GM19238 (cell line): Measurements from ENCODE around the gene ENOX2.
A peak's percentile ranks its signal among the peaks of the same experiment; 100 is the strongest.
"Not testable (repeated sequence)": the region's sequence is repeated elsewhere in the genome, so short reads cannot be mapped to it uniquely, and the experiment has no call there.

Experiments
- DNase-seq: peaks from one replicate; pipeline ENCODE4 v3.0.0; 2011; ENCODE audit warnings: low spot score; ENCODE audit not compliant: insufficient read length

The ENOX2 gene

GRCh38 chrX:130902783-130903613 lies at the start of gene ENOX2:
Gene ENOX2, minus strand, starts transcription at chrX:130903209. Its CDS starts 199,993 bp downstream, at chrX:130703216.
- peak; percentile 69 for DNase-seq

GRCh38 chrX:130952266-130953043 lies 49.4 kb upstream of the ENOX2 start:
- no peak for DNase-seq

- no peak for DNase-seq
Measured at GRCh38 chrX:130944230-130944629, 41.2 kb upstream of the ENOX2 start.

GRCh38 chrX:130937101-130937500 lies 34.1 kb upstream of the ENOX2 start:
- DNase-seq: no peak

GRCh38 chrX:130933358-130933757 lies 30.3 kb upstream of the ENOX2 start:
- DNase-seq: no peak

- not testable (repeated sequence) for DNase-seq
Measured at GRCh38 chrX:130920405-130920804, 17.4 kb upstream of the ENOX2 start.

GRCh38 chrX:130919676-130920075 lies 16.7 kb upstream of the ENOX2 start:
- DNase-seq: not testable (repeated sequence)

GRCh38 chrX:130918498-130918897 lies 15.5 kb upstream of the ENOX2 start:
- DNase-seq: not testable (repeated sequence)

- peak; percentile 42 for DNase-seq
Measured at GRCh38 chrX:130916636-130917422, 13.8 kb upstream of the ENOX2 start.

- DNase-seq: no peak
Measured at GRCh38 chrX:130915302-130915701, 12.3 kb upstream of the ENOX2 start.

- no peak for DNase-seq
Measured at GRCh38 chrX:130909469-130910136, 6.6 kb upstream of the ENOX2 start.

- no peak for DNase-seq
Measured at GRCh38 chrX:130906776-130907175, 3.8 kb upstream of the ENOX2 start.

- DNase-seq: no peak
Measured at GRCh38 chrX:130902446-130902782, 595 bp downstream of the ENOX2 start.

GRCh38 chrX:130896802-130897501 lies 6.1 kb downstream of the ENOX2 start:
- DNase-seq: no peak

- no peak for DNase-seq
Measured at GRCh38 chrX:130896026-130896425, 7.0 kb downstream of the ENOX2 start.

GRCh38 chrX:130895299-130895698 lies 7.7 kb downstream of the ENOX2 start:
- no peak for DNase-seq

GRCh38 chrX:130893356-130894085 lies 9.5 kb downstream of the ENOX2 start:
- no peak for DNase-seq

GRCh38 chrX:130887376-130887775 lies 15.6 kb downstream of the ENOX2 start:
- DNase-seq: no peak

GRCh38 chrX:130885996-130886395 lies 17.0 kb downstream of the ENOX2 start:
- no peak for DNase-seq

GRCh38 chrX:130885508-130885907 lies 17.5 kb downstream of the ENOX2 start:
- DNase-seq: no peak
